ENCODE results near the gene SRSF6. TPM values are rescaled to one million over a fixed set of nuclear protein-coding genes. Genes with fewer than 3 reads are reported as not detected.
"Not testable (repeated sequence)": the region's sequence is repeated elsewhere in the genome, so short reads cannot be mapped to it uniquely, and the experiment has no call there.

Gene SRSF6
- total RNA-seq, 1 donor from 2014 or later, result 298 TPM

- H3K9me3 Mint-ChIP-seq, result no peaks in the 10 kb centered on the region
- no peak overlapping the region for H3K4me3 Mint-ChIP-seq
- DNase-seq (ENCODE audit: low spot score in 2 of 2, unreplicated experiment in 2 of 2), result no peak
- no peak overlapping the region for H3K27ac Mint-ChIP-seq
- TF ChIP-seq CTCF (IDR thresholded peaks at IDR 0.05; ENCODE audit: unreplicated experiment), result no peak
- no peaks in the 10 kb centered on the region for H3K4me1 Mint-ChIP-seq
- no peaks in the 10 kb centered on the region for H3K36me3 Mint-ChIP-seq
- H3K27me3 Mint-ChIP-seq (ENCODE audit: low read depth), result peaks cover 25% of the 10 kb centered on the region
Measured at GRCh38 chr20:43444107-43444506, 13.6 kb upstream of the SRSF6 start.

GRCh38 chr20:43446361-43446879 is 11.3 kb upstream of the SRSF6 start:
- H3K4me1 Mint-ChIP-seq, result no peaks in the 10 kb centered on the region
- H3K27me3 Mint-ChIP-seq (ENCODE audit: low read depth), result peaks cover 27% of the 10 kb centered on the region
- no peak overlapping the region for H3K4me3 Mint-ChIP-seq
- TF ChIP-seq CTCF (IDR thresholded peaks at IDR 0.05; ENCODE audit: unreplicated experiment), result no peak
- H3K27ac Mint-ChIP-seq, result no peak overlapping the region
- no peak for DNase-seq (ENCODE audit: low spot score in 2 of 2, unreplicated experiment in 2 of 2)
- no peaks in the 10 kb centered on the region for H3K36me3 Mint-ChIP-seq
- H3K9me3 Mint-ChIP-seq, result no peaks in the 10 kb centered on the region

- not testable (repeated sequence) for H3K9me3 Mint-ChIP-seq; H3K36me3 Mint-ChIP-seq; DNase-seq (ENCODE audit: low spot score in 2 of 2, unreplicated experiment in 2 of 2); H3K4me3 Mint-ChIP-seq; H3K4me1 Mint-ChIP-seq; H3K27ac Mint-ChIP-seq
- peaks cover 33% of the 10 kb centered on the region for H3K27me3 Mint-ChIP-seq (ENCODE audit: low read depth)
Measured at GRCh38 chr20:43448431-43448747, 9.3 kb upstream of the SRSF6 start.

- no peak overlapping the region for H3K4me3 Mint-ChIP-seq
- no peaks in the 10 kb centered on the region for H3K4me1 Mint-ChIP-seq
- peaks cover 37% of the 10 kb centered on the region for H3K27me3 Mint-ChIP-seq (ENCODE audit: low read depth)
- H3K36me3 Mint-ChIP-seq, result no peaks in the 10 kb centered on the region
- no peaks in the 10 kb centered on the region for H3K9me3 Mint-ChIP-seq
- peak; percentile 63 for TF ChIP-seq CTCF (IDR thresholded peaks at IDR 0.05; ENCODE audit: unreplicated experiment)
- H3K27ac Mint-ChIP-seq, result no peak overlapping the region
- no peak for DNase-seq (ENCODE audit: low spot score in 2 of 2, unreplicated experiment in 2 of 2)
Measured at GRCh38 chr20:43448748-43449535, 8.8 kb upstream of the SRSF6 start.

- Mint-ChIP-seq H3K4me1 (no peaks in the 10 kb centered on the region), H3K27ac (no peak overlapping the region), H3K9me3 (no peaks in the 10 kb centered on the region), H3K36me3 (no peaks in the 10 kb centered on the region), H3K4me3 (no peak overlapping the region), H3K27me3 (ENCODE audit: low read depth) (peaks cover 42% of the 10 kb centered on the region)
- DNase-seq (ENCODE audit: low spot score in 2 of 2, unreplicated experiment in 2 of 2), result no peak
- TF ChIP-seq CTCF (IDR thresholded peaks at IDR 0.05; ENCODE audit: unreplicated experiment), result no peak
Measured at GRCh38 chr20:43450841-43451799, 6.6 kb upstream of the SRSF6 start.

Data from mesothelial cell of epicardium (in vitro differentiated cells).